ENCODE measurements around the gene ANKRD53.
A peak's percentile ranks its signal among the peaks of the same experiment; 100 is the strongest.
"Not testable (repeated sequence)": the region's sequence is repeated elsewhere in the genome, so short reads cannot be mapped to it uniquely, and the experiment has no call there.

ANKRD53 gene

DNA sequence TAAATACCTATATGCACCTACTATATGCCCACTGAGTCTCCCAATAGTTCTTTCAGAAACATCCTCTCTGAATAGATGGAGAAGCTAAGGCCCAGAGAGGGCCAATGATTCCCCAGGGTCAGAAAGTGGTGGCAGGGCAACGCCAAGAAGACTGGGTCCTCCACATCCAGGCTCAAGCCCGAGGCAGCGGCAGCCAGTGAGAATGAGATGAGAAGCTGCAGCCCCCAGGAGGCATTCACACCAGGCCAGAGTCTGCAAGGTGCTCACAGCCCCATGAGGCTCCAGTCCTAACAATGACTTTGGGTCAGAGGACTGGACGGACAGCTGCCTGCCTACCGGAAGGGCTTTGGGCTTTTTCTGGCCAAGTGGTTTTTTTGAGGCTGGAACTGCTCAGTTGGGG is 12.7 kb downstream of the ANKRD53 start:
- DNase-seq (ENCODE audit: low spot score), result no peak

DNA sequence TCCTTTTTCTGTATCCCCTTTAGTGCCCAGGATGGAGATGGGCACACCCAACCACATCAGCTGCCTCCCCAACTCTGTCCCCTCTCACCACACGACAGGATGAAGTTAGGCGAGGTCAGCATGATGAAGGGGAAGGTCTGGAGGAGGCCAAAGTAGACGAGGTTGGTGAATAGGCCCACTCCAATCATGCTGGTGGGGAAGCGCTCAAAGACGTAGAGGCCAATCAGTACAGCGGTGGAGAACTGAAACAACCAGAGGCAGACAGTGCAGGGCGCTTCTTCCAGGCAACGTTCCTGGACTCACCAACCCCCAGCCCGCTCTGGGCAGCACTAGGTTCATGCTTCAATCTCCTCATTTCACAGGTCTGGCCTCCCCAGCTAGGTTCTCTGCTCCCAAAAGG is 13.3 kb downstream of the ANKRD53 start:
- no peak for DNase-seq (ENCODE audit: low spot score)

DNA sequence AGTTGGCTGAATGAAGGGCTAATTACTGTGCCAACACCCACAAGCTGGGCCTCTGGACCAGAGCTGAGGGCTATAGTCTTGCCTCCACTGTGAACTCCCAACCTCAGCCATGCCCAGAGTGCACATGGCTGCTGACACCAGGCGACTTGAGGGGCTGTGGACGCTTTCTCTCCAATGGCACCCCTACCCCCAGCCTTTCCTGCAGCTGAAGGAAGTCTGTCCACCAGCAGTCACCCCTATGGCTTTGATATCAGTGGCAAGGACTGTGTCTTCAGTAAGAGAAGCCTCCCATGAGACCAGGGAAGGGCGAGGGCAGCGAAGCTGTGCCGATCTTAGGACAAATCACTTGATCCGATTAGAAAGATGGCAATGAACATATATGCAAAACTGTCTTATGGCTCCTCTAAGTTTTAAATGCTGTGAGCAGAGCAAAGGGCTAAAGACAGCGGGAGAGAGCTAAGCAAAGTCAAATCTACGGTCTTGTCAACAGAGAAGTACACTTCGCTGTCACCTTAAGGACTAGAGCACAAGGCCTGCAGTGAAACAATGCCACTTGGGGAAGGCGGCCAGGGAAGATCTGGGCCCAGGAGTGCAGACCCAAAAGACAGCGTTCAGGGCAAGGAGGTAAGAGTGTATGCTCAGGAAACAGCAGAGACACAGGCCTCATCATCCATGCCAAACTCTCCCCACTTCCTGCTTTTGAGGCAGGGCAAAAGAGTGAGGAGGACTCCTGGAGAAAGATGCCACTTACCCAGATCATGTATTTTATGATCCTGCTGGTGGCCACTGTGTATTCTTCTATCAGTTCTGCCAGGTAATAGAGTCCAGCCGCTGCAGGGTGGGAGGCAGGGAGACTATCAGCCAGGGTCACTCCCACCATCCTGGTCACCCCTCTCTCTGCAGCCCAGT is 14.8 kb downstream of the ANKRD53 start:
- no peak for DNase-seq (ENCODE audit: low spot score)

DNA sequence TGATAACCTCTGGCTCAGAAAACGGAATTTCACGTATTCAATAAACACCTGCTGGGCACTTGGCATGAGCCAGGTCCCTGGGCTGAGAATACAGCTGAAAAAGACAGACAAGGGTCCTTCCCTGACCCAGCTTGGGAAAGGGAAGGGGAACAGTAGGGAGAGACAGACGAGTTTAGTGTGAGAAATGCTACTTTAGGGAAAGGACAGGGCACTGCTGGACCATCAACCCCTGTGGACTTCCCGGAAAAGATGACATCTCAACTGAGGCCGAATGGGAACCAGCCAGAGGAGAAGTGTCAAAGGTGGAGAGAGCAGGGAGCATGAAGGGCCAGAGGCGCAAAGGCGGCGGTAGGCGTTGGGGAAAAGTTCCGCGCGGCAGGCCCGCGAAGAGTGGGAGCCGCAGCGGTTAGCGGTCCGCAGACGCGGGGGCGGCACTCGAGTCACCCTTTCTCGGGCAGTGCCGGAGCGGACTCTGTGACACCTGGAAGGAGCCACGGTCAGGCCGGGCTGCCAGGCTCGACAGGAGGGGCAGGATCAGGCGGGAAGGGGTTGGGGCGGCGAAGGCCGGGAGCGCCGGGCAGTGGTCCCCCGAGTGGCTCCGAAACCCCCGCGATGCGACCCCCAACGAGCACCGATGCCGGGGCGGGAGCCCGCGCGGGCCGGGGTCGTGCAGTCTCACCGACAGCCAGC is 15.7 kb downstream of the ANKRD53 start:
- no peak for DNase-seq (ENCODE audit: low spot score)

DNA sequence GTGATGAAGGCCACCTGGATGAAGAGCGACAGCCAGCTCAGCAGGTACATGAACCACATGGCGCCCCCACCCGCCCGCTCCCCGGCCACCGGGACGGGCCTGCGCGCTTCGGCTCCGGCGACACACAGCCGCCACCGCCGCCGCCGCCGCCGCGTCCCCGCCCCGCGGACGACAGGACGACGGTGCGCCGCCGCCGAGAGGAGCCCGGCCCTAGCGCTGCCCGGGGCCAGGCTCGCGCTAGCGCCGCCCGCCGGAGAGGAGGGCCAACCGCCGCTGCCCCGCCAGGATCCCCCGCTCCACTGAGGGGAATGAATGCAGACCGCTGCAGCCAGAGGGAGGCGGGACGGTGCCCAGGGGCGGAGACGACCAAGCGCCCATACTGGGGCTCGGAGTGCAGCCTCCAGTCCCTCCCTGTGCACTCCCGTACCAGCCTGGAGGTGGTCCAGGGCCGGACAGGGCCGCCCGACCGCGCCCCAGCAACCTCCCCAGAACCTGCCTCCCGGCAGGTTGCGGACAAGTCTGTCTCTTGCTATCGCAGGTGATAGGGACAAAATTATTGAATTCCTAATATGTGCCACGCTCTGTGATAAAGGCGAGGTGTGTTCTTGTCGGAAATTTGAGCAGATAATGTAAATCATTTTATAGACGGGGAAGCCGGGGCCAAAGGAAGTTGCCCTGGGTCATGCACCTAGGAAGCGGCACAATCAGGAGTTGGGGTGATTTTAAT is 16.4 kb downstream of the ANKRD53 start, which contains the start of gene TEX261:
Gene TEX261 (minus strand): TSS at position 175 of the 727 bp plus-strand sequence. CDS start 116 bp downstream, at position 59.
- peak; percentile 88 for DNase-seq (ENCODE audit: low spot score)

DNA sequence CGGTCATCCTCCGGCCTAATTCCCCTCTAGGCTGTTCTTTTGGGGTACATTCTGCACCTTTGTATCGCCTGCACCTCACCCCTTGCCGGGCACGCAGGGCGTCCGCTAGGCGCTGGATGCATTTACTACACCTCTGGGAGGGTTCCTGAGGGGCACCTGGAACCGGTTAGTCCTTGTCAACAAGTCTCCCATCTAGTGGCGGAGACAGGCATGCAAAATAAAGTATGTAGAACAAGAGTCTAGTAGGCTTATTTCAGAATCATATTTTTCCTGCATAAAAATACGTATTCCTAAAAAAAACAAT is 16.9 kb downstream of the ANKRD53 start:
- DNase-seq (ENCODE audit: low spot score), result peak; percentile 80

DNA sequence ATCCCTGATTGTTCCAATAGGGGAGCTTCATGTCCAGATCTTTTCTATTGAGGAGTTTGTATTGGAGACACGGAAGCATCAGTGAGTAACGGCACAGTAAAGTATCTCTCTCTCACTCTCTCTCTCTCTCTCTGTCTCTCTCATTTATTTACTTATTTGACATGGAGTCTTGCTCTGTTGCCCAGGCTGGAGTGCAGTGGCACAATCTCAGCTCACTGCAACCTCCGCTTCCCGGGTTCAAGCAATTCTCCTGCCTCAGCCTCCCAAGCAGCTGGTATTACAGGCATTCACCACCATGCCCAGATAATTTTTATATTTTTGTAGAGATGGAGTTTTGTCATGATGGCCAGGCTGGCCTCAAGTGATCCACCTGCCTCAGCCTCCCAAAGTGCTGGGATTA is 20.5 kb downstream of the ANKRD53 start:
- not testable (repeated sequence) for DNase-seq (ENCODE audit: low spot score)

DNA sequence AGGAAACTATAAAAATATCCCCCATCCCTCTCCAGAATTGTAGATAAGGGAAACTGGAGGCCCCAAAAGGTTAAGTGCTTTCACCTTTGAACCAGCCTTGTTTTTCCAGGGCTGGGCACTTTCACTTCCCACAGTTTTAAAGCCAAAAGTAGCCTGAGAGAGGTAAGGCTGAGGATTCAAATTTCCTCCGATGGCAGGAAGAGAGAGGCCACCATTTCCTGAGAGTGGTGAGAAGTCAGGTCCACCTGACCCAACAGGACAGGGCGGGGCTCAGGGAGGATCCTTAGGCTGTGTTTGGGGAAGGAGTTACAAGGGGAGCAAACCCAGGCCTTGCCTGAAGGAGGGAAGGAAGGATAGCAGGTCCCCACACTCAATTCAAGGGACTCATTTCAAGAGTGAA is 20.9 kb downstream of the ANKRD53 start:
- no peak for DNase-seq (ENCODE audit: low spot score)

DNA sequence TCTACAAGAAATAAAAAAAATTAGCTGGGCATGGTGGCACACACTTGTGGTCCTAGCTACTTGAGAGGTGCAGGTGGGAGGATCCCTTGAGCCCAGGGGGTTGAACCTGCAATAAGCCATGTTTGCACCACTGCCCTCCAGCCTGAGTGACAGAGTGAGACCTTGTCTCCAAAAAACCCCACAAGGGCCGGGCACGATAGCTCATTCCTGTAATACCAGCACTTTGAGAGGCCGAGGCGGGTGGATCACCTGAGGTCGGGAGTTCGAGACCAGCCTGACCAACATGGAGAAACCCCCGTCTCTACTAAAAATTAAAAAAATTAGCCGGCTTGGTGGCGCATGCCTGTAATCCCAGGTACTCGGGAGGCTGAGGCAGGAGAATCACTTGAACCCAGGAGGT is 21.5 kb downstream of the ANKRD53 start:
- not testable (repeated sequence) for DNase-seq (ENCODE audit: low spot score)

DNA sequence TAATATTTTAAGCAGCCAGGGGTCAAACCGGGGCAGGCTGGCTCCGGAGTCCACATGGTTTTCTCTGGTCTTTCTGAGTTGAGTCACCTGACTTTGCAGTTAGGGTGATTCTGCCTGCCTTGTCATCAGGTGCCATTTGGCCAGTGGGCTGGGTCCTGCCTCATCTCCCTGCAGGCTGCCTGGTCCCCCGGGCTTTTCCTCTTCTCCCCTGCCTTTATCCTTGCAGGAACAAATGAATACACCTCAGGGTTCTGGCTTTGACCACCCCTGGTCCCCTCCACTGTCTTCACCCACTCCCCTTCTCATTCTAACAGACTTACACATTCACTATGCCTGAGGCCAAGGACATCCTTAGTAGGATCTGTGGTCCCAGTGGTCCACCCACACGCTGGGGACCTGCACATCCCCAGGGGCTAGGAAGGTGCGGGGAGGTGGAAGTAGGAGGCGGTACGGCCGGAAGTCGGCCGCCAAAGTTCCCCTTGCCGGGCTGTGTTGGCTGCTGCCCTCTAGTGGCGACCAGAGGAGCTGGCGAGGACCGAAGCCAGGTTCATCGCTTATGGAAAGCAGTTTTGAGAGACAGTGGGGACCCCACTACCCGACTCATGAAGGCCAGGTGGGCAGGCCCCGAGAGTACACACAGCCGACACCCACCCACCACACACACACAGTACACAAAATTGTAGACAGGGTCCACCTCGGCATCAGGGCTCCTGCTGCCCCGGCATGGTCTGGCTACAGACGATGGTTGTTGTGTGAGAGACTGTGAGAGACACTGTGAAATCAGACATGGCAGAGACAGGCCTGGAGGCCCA is 22.6 kb downstream of the ANKRD53 start:
- DNase-seq (ENCODE audit: low spot score), result peak; percentile 67

DNA sequence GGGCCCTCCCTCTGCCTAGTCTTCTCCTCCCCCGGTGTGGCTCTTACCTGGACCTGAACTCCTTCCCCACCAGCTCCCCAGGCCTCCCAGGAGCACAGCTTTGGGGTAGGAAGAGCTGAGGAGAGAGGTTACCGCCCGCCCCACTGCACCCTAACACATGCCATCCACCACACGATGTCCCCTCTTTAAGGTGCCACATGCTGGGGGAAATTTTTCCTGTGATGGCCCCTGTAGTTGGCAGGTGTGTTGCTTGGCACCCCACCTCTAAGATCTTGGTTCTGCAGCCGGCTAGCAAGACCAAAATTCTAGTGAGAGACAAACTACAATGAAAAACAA is 23.1 kb downstream of the ANKRD53 start:
- no peak for DNase-seq (ENCODE audit: low spot score)

DNA sequence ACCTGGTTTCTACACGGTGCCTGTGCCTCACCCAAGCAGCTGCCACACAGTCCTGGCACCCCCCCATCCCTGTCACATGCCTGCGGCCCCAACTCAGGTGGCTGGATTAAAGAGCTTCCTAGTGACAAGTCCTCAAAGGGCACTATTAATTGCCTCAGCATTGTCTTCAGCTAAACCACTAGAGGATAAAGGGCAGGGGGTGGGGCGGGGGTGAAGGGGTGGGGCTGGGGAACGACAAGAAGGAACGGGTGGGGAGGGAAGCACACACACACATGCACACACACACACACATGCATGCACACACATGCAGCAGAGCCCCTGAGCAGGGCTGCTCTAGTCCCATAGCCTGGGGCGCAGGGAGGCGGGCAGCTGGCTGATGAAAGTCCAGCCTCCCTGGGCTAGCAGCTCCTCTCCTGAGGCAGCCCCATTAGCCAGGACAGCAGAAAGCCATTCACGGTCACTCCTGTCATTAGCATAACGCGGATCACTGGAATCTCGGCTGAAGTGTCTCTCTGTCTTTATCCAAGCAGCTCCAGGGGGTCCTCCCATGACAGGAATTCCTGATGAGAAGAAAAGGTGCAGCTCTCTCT is 23.6 kb downstream of the ANKRD53 start:
- no peak for DNase-seq (ENCODE audit: low spot score)

DNA sequence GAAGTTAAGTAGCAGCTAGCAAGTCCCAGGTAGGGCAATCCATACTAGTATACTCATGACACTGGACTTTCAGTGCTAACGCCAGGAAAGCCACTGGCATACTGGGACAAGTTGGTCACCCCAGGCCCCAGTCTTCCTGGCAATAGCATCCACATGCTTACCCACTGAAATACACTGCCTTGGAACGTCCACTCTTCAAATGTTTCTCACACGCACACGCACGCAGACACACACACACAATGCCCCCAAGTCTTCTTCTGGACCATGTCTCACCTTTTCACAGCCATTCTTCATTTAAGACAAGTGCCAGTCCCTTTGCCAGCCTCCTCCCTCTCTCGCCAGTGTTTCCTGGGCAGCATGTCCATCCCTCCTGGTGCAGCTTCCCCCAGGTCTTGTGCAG is 25.0 kb downstream of the ANKRD53 start:
- DNase-seq (ENCODE audit: low spot score), result no peak

DNA sequence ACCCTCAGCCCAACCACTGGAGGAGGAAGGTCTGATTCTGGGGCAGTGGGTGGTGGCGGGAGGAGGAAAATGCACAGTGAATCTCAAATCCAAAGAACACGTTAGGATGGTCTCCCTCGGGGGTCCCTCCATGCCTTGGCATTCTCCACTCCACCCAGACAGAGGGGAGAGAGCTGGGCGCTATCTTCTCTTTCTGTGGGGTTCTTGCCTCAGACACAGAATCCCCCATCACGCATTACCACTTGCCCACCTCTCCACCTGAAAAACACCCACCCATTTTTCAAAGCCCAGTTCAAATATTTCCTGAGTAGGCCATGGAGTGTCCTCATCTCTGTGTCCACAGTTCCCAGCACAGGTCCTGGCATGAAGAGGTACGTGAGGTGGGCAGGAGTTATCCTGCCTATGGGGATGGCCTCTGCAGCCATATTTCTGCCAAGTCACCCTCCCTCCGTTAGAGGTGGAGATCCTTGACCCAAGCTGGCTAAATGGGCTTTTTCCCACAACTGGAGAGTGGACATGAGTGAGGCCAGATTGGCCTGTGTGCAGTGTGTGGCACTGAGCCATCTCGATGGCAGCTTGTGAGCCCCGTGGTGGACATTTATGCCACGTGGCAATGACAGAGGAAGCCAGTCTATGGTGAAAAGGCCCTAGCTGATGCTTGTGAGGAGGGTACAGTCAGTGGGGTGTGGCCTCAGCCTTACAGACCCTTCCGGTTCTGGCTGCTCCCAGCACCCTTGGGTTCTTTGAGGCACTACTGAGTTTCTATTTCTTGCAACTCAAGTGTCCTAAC is 25.7 kb downstream of the ANKRD53 start:
- no peak for DNase-seq (ENCODE audit: low spot score)

DNA sequence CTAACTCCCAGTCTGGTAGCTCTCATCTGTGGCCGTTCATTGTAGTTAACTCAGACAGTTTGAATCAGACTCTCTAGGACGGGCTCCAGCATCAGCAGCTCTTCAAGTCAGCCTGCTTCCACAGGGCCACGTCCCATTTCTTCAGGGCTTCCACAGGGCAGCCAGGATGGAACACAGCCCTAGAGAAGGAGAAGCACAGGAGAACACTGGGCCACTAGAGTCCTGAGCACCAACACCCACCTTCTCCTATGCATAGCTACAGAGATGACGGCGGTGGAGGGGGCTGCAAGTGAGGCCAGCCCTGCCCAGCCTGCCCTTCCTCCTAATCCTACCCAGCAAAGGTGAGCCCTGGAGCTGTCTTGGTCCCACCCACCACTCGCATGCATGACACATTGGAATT is 26.4 kb downstream of the ANKRD53 start:
- no peak for DNase-seq (ENCODE audit: low spot score)

DNA sequence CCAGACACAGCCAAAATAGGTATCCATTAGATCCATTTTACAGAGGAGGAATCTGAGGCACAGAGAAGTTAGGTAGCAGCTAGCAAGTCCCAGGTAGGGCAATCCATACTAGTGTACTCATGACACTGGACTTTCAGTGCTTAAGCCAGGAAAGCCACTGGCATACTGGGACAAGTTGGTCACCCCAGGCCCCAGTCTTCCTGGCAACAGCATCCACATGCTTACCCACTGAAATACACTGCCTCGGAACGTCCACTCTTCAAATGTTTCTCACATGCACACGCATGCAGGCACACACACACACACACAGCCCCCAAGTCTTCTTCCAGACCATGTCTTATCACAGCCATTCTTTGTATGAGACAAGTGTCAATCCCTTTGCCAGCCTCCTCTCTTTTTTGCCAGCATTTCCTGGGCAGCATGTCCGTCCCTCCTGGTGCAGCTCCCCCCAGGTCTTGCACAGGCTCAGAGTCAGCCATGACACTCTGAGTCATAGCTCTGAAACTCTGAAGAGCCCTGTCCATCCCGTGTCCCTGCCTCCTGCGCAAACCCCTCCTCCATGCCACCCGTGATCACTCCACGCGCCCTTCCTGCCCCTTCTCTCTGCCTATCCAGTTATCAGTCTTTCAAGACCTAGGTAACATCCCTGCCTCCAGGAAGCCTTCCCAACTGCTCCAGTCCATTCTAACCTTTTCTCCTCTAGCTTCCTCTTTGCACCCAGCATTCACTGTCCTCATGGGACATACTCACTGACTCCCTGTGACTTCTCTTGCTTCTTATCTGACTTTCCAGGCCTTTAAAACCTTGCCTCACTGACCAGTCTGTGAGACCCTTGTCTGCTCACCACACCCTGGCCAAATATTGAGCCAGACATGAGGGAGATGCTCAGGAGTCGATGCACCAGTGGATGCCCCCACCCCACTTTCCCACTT is 27.1 kb downstream of the ANKRD53 start:
- no peak for DNase-seq (ENCODE audit: low spot score)

DNA sequence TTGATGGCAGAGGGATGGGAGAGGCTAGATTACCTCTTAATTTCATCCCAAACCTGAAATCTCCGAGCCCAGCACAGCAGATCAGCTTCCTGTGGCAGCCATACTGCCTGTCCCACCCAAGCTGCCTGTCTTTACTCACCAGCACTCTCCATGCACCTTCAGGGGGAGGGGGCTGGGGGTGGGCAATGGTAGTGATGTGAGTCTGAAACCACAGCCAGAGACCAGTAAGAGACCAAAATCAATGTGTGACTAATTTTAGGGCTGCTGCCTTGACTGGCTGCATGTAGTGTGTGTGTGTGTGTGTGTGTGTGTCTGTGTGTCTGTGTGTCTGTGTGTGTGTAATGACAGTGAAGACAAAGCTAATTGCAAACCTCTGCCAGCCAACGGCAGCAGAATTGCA is 27.9 kb downstream of the ANKRD53 start:
- no peak for DNase-seq (ENCODE audit: low spot score)

DNA sequence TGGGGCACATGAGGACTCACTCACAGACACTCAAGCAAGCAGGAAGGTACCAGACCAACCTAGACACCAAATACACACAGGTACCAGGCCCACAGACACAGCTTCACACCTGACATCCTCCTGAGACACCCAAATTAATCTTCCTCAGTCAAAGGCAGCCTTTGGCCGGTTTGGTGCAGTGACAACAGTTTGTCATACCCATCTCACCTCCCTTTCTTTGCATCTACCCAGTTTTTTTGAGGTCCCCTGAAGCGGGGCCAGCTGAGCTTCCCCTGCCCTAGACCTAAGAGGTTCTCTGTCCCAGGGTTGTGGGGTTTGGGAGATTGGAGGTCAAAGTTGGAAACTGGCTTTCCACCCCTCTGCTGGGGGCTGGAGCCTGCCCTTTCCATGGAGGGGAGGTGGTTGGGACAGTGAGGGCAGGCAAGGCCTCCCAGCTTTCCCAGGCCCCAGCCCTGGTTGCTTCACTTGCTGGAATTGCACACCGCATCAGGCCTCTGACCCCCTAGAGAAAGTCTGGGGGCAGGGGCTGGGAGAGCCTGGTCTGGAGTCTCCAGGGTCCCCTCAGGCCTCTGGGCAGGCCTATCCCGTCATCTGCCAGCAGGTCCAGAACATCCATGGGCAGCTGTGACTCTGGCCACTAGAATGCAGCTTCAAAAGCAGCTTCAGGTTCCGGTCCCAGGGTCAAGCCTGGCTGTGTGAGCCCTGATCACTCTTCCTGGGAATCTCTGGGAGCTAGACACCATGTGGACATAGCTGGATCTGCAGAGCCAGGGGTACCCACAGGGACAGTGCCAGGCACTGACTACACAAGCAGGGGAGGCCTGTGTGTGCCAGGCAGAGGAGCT is 28.7 kb downstream of the ANKRD53 start:
- DNase-seq (ENCODE audit: low spot score), result no peak

DNA sequence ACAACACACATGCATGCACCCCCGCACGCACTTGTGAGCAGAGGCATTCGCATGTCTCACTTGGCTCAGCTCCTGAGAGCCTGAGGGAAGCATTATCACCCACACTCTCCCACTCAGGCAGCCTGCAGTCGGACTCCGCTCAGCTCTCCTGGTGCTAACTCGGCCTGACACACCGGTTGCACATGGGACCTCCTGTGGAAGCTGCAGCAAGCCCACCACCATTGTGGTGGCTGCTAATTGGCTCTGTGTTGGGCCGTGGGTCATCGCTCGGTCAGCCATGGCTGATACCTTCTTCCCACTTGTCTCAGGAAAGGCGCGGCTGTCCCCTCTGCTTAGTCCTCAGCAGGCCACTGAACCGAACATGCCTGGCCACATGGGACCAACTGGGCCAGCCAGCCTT is 29.9 kb downstream of the ANKRD53 start:
- no peak for DNase-seq (ENCODE audit: low spot score)

Data from cerebellar cortex (tissue), 1 donor.